HepG2 (cell line): ENCODE results near the gene CFD. TPM values are rescaled to one million over a fixed set of nuclear protein-coding genes. Genes with fewer than 3 reads are reported as not detected.
A peak's percentile ranks its signal among the peaks of the same experiment; 100 is the strongest.

Experiments used
- ARID3A ChIP-seq: IDR thresholded peaks from 2 replicates; pipeline ENCODE4 v1.6.1; 2012; ENCODE audit warnings: low read depth, low read length, improper control_type of control experiment
- GATAD1 ChIP-seq: IDR thresholded peaks from 2 replicates; pipeline ENCODE4 v1.6.1; 2016; ENCODE audit warnings: missing genetic modification reagents, missing compliant biosample characterization
- HOMEZ ChIP-seq: IDR thresholded peaks from 2 replicates; pipeline ENCODE4 v1.6.1; 2016; ENCODE audit warnings: low read depth
- MNT ChIP-seq: fragments of 450-650 bp; IDR thresholded peaks from 2 replicates; pipeline ENCODE4 v1.6.1; 2016
- TBP ChIP-seq: sonication (generic); formaldehyde crosslinking; IDR thresholded peaks from 2 replicates; pipeline ENCODE4 v1.5.0; 2020; ENCODE audit warnings: missing genetic modification reagents
- ZBED4 ChIP-seq: sonication (generic); formaldehyde crosslinking; IDR thresholded peaks from 2 replicates; pipeline ENCODE4 v1.4.0; 2020; ENCODE audit warnings: missing genetic modification reagents, borderline replicate concordance
- ZFYVE20 ChIP-seq: sonication (generic); formaldehyde crosslinking; IDR thresholded peaks from 2 replicates; pipeline ENCODE4 v1.8.0; 2023; ENCODE audit warnings: low read depth, mild to moderate bottlenecking, moderate library complexity, missing genetic modification reagents, borderline replicate concordance
- ZNF770 ChIP-seq: sonication (generic); formaldehyde crosslinking; IDR thresholded peaks from 2 replicates; pipeline ENCODE4 v1.5.0; 2020; ENCODE audit warnings: mild to moderate bottlenecking, missing genetic modification reagents
- polyA plus RNA-seq, 8 experiments: library from polyadenylated mRNA; depleted of rRNA in 3 of 8; stranded (reverse) in 7 of 8; unstranded in 1 of 8; fragments of >200 nt; fragmentation: Illumina TruSeq in 4 of 8; extraction: Trizol in 4 of 8; gene quantifications; 2 replicates each; pipeline versions ENCODE4 v1.2.1 to v1.2.3, GENCODE V29; 2011 to 2016; ENCODE audit warnings: low read depth in 4 of 8, missing spikeins in 1 of 8, mixed read lengths in 1 of 8; ENCODE audit not compliant: insufficient read depth in 1 of 8
- total RNA-seq, 5 experiments: library from RNA; depleted of rRNA; stranded (reverse); fragments of >200 nt; fragmentation: Illumina TruSeq; extraction: Trizol; gene quantifications; 2 replicates each; pipeline ENCODE4 v1.2.3, GENCODE V29; 2016; ENCODE audit warnings: low read depth in 1 of 5

CFD gene
- total and polyA plus RNA-seq, 2 of the 13 experiments (the other 11 are each of a cell fraction or from before 2014, with no cell fraction given) = 2.3 to 4.6 TPM

- TF ChIP-seq ARID3A (no peak), GATAD1 (CRISPR knock-in tag) (peak; percentile 79), ZNF770 (CRISPR knock-in tag) (peak; percentile 54; the same call in 1 of the 2 replicates), HOMEZ (CRISPR knock-in tag) (no peak), MNT (peak; percentile 3; the same call in 1 of the 2 replicates), ZBED4 (CRISPR knock-in tag) (peak; percentile 66; the same call in 1 of the 2 replicates), TBP (CRISPR knock-in tag) (no peak), ZFYVE20 (CRISPR knock-in tag) (no peak)
These were observed 33.6 kb downstream of the CFD start, which contains the start of the genes MED16 and RNU6-9 (continued) for GRCh38 chr19:892894-893689.
